Neural cell (in vitro differentiated cells): ENCODE measurements around the gene SLC24A3. TPM values are rescaled to one million over a fixed set of nuclear protein-coding genes. Genes with fewer than 3 reads are reported as not detected.

Source experiments
- H2AFZ ChIP-seq: fragments of 200-600, 300-800 bp; sonication (generic), shearing (Covaris generic); 2 replicates; pipeline ENCODE4 v1.6.0; 2014; ENCODE audit warnings: low read depth, mild to moderate bottlenecking, antibody characterized with exemption, low read length, moderate library complexity
- H3F3A ChIP-seq: fragments of 200-600 bp; shearing (Covaris generic); 2 replicates; pipeline ENCODE4 v1.6.1; 2016; ENCODE audit warnings: mild to moderate bottlenecking, moderate library complexity, mixed read lengths, antibody characterized with exemption, low read length; ENCODE audit not compliant: insufficient read depth, poor library complexity, severe bottlenecking
- H3K27ac ChIP-seq: fragments of 200-600, 300-800 bp; sonication (generic), shearing (Covaris generic); 2 replicates; pipeline ENCODE4 v1.5.1; 2014; ENCODE audit warnings: mild to moderate bottlenecking, low read length, moderate library complexity
- H3K27me3 ChIP-seq: fragments of 300-800, 200-600 bp; sonication (generic), shearing (Covaris generic); 2 replicates; pipeline ENCODE4 v1.6.0; 2014; ENCODE audit warnings: mild to moderate bottlenecking, low read depth, low read length, moderate library complexity; ENCODE audit not compliant: insufficient read depth
- H3K36me3 ChIP-seq: fragments of 300-800, 200-600 bp; sonication (generic), shearing (Covaris generic); 2 replicates; pipeline ENCODE4 v1.5.1; 2014; ENCODE audit warnings: mild to moderate bottlenecking, antibody characterized with exemption, low read length, moderate library complexity; ENCODE audit not compliant: insufficient read depth
- H3K4me2 ChIP-seq: fragments of 300-800, 200-600 bp; sonication (generic), shearing (Covaris generic); 2 replicates; pipeline ENCODE4 v1.6.0; 2014; ENCODE audit warnings: mild to moderate bottlenecking, low read length
- H3K4me3 ChIP-seq: fragments of 300-800, 200-600 bp; sonication (generic), shearing (Covaris generic); 2 replicates; pipeline ENCODE4 v1.5.1; 2014; ENCODE audit warnings: mild to moderate bottlenecking, low read length, moderate library complexity
- H3K79me2 ChIP-seq: fragments of 200-600 bp; shearing (Covaris generic); replicated peaks from 2 replicates; pipeline ENCODE4 v1.6.0; 2014; ENCODE audit warnings: mild to moderate bottlenecking, low read length, moderate library complexity; ENCODE audit not compliant: insufficient read depth
- H3K9ac ChIP-seq: fragments of 300-800, 200-600 bp; sonication (generic), shearing (Covaris generic); 2 replicates; pipeline ENCODE4 v1.6.1; 2016; ENCODE audit warnings: mild to moderate bottlenecking, low read length, mixed read lengths
- H3K9me2 ChIP-seq: fragments of 200-600 bp; shearing (Covaris generic); 2 replicates; pipeline ENCODE4 v1.6.1; 2016; ENCODE audit warnings: mild to moderate bottlenecking, low read length, mixed read lengths; ENCODE audit not compliant: insufficient read depth
- H3K9me3 ChIP-seq: fragments of 200-600, 300-800 bp; sonication (generic), shearing (Covaris generic); 2 replicates; pipeline ENCODE4 v1.6.1; 2016; ENCODE audit warnings: mild to moderate bottlenecking, mixed run types, low read length, moderate library complexity, mixed read lengths
- H4K20me1 ChIP-seq: fragments of 200-600 bp; shearing (Covaris generic); 2 replicates; pipeline ENCODE4 v1.6.1; 2016; ENCODE audit warnings: mild to moderate bottlenecking, mixed run types; ENCODE audit not compliant: insufficient read depth
- EZH2 ChIP-seq: fragments of 200-600, 300-800 bp; shearing (Covaris generic), sonication (generic); IDR thresholded peaks from 2 replicates; pipeline ENCODE4 v1.6.1; 2014; ENCODE audit warnings: antibody characterized with exemption, low read length, borderline replicate concordance, mild to moderate bottlenecking; ENCODE audit not compliant: insufficient read depth, poor library complexity, severe bottlenecking
- MXI1 ChIP-seq: fragments of 450-650 bp; conservative IDR thresholded peaks from 2 replicates; pipeline ENCODE4 v1.6.1; 2014; ENCODE audit warnings: antibody characterized with exemption, mild to moderate bottlenecking; ENCODE audit not compliant: poor library complexity, severe bottlenecking
- REST ChIP-seq: IDR thresholded peaks from 2 replicates; pipeline ENCODE4 v1.6.1; 2012; ENCODE audit warnings: borderline replicate concordance
- polyA plus RNA-seq: library from polyadenylated mRNA; depleted of rRNA; stranded (reverse); fragments of >200 nt; gene quantifications from 2 replicates; pipeline ENCODE4 v1.2.3, GENCODE V29; 2014
- TF ChIP-seq, protein P1 (sequence below): fragments of 450-650 bp; IDR thresholded peaks from 2 replicates; pipeline ENCODE4 v1.5.1; 2014; ENCODE audit warnings: antibody characterized with exemption, mild to moderate bottlenecking, moderate library complexity; ENCODE audit not compliant: poor library complexity, severe bottlenecking

SLC24A3 gene
- polyA plus RNA-seq, 1 donor from 2014 or later: 6.5 TPM

- TF ChIP-seq REST: no peak
Observed at GRCh38 chr20:19723051-19723450, 510.6 kb downstream of the SLC24A3 start (continued).

- no peaks in the 10 kb centered on the region for H4K20me1 ChIP-seq
- no peak overlapping the region for H3K27ac ChIP-seq
- H3K79me2 ChIP-seq: no peaks in the 10 kb centered on the region
- H3K27me3 ChIP-seq: no peaks in the 10 kb centered on the region
- no peaks in the 10 kb centered on the region for H3K9me3 ChIP-seq
- H3K9ac ChIP-seq: no peak overlapping the region
- no peak overlapping the region for H2AFZ ChIP-seq
- no peak overlapping the region for H3K4me3 ChIP-seq
- H3K36me3 ChIP-seq: no peaks in the 10 kb centered on the region
- H3K9me2 ChIP-seq: no peaks in the 10 kb centered on the region
- no peaks in the 10 kb centered on the region for H3F3A ChIP-seq
- H3K4me2 ChIP-seq: no peak overlapping the region
- TF ChIP-seq MXI1: no peak
- TF ChIP-seq, protein P1, sequence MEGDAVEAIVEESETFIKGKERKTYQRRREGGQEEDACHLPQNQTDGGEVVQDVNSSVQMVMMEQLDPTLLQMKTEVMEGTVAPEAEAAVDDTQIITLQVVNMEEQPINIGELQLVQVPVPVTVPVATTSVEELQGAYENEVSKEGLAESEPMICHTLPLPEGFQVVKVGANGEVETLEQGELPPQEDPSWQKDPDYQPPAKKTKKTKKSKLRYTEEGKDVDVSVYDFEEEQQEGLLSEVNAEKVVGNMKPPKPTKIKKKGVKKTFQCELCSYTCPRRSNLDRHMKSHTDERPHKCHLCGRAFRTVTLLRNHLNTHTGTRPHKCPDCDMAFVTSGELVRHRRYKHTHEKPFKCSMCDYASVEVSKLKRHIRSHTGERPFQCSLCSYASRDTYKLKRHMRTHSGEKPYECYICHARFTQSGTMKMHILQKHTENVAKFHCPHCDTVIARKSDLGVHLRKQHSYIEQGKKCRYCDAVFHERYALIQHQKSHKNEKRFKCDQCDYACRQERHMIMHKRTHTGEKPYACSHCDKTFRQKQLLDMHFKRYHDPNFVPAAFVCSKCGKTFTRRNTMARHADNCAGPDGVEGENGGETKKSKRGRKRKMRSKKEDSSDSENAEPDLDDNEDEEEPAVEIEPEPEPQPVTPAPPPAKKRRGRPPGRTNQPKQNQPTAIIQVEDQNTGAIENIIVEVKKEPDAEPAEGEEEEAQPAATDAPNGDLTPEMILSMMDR: no peak
- no peak for TF ChIP-seq REST
Observed at GRCh38 chr20:19723813-19724430, 511.5 kb downstream of the SLC24A3 start.

- H3K4me3 ChIP-seq: no peak overlapping the region
- TF ChIP-seq MXI1: no peak
- TF ChIP-seq EZH2: no peak
- TF ChIP-seq REST: no peak
- no peaks in the 10 kb centered on the region for H3K9me2 ChIP-seq
- no peaks in the 10 kb centered on the region for H4K20me1 ChIP-seq
- H3K79me2 ChIP-seq: no peaks in the 10 kb centered on the region
- H3K4me2 ChIP-seq: no peak overlapping the region
- no peak overlapping the region for H3K27ac ChIP-seq
- H3K27me3 ChIP-seq: no peaks in the 10 kb centered on the region
- no peak overlapping the region for H3K9ac ChIP-seq
- no peaks in the 10 kb centered on the region for H3K36me3 ChIP-seq
- no peak overlapping the region for H2AFZ ChIP-seq
- no peaks in the 10 kb centered on the region for H3K9me3 ChIP-seq
- no peaks in the 10 kb centered on the region for H3F3A ChIP-seq
Observed at GRCh38 chr20:19725373-19725772, 512.9 kb downstream of the SLC24A3 start.
